NCI-H2227 (cell line): ENCODE results near the gene PUDP.

Source experiments
- DNase-seq: peaks from one replicate; lab custom pipeline; 2025; ENCODE audit not compliant: unreplicated experiment; lab: John Stamatoyannopoulos, UW

PUDP gene

GRCh38 chrX:7076245-7076661, 71.7 kb downstream of the PUDP start:
- no peak for DNase-seq

DNA sequence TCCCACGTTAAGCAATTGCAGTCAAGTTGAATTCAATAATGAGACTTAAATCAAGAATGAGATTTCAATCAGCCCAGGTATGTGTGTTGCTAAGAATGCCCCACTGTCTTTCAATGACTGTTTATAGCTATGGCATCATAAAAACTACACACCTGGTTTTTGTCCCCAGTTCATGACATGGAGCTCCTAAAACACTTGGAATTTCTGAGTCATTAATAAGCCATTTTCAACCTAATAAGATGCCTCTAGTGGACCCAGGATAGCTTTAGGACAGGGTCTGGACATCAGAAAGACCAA, 73.1 kb downstream of the PUDP start:
- no peak for DNase-seq

DNA sequence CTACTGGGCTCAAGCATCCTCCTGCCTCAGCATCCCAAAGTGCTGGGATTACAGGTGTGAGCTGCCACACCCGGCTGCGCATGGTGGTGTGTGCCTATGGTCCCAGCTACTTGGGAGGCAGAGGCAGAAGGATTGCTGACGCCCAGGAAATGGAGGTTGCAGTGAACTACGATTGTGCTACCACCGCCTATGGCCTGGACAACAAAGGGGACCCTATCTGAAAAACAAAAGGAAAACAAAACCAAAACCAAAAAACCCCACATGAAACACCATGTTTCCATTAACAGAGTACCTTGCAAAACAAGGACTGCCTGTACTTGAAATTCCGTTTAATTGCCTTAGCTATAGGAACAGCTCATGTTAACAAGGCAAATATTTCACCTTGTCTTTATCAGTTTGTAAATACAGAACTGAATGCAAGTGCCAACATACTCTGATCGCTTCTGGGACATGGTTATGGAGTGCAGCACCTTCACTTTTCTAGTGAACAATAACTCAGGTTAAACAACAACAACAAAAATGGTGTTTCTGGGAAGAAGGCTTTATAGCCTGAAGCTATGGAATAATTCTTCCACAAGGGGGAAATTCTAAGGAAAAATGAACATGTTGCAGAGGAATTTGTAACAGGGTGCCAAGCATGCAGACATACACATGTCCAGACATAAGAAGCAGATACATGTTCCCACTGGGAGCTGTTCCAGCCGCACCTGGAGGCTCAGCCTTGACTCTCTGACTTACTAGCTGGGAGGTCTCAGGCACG, 73.6 kb downstream of the PUDP start:
- no peak for DNase-seq

DNA sequence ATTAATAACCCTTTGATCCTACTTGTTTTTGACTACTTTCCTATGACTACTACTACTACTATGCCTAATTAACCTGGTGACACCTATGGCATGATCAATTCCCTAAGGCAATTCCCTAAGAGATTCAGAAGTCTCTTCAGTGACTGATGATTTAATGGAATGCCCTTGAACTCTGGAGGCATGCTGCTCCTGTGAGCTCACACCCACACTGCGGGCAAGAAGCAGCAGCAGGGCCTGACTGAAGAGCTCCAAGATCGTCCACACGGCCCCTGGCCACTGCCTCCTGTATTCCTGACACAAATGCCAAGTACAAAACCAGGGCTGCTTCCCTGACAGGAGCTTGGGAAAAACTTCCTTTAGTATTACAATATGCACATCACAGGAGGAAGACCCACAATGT, 74.6 kb downstream of the PUDP start:
- no peak for DNase-seq

DNA sequence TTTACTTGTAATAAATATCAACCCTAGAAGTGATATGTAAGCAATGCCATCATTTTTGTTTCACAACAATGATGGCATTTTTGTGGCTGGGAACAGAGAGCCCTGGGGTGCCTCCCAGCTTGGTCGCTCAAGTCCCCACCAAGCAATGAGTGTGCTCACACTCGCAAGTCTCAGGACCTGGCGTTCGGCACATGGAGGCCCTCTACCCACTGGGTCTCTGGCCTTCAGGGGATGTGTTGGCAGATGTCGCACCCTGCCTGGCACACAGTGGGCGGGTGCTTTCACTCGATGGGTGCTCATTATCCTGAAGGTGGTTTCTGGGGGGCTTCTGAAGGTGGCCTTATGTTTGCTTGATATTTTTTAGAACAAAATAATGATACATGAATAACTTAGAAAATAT, 75.1 kb downstream of the PUDP start:
- DNase-seq, result no peak

- DNase-seq, result no peak
Observed at GRCh38 chrX:7071390-7071789, 76.6 kb downstream of the PUDP start.

DNA sequence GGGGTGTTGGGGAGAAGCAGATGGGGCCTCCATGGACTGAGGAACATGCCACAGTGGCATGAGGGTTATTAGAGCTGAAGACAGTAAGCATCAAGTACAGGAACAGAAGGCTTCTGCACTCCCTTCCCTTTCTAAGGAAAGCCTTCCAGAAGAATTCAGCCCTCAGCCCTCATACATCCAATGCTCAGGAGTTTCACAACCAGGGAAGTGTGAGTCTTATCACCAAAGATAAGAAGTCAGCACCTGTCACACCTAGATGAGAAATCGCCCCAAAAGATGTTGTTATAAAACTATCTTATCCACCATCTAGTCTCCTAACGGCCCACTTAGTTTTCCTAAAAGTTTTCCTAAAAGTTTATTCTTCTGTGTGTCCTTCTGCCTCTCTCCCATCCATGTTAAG, 78.4 kb downstream of the PUDP start:
- DNase-seq, result no peak

GRCh38 chrX:7068939-7069367, 79.0 kb downstream of the PUDP start:
- DNase-seq, result no peak

DNA sequence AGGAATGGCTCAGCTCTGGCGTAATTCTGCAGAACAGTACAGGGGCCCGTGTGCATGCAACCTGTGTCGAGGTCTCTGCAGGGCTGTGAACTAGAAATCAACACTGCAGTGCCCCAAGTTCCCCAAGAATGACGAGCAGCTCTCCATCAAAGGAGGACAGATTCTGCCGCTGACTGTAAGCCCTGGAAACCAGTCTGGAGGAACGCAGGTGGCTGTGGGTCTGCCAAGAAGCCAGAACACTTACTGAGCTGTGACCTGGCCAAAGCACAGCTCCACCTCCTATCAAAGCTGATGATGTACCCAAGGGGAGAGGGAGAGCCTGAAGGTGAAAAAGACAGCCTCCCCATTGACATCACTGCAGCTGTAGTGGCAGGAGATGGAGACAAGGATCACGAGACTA, 80.7 kb downstream of the PUDP start:
- DNase-seq, result no peak

GRCh38 chrX:7065473-7065872, 82.5 kb downstream of the PUDP start:
- DNase-seq, result no peak

GRCh38 chrX:7062903-7063302, 85.0 kb downstream of the PUDP start:
- no peak for DNase-seq

DNA sequence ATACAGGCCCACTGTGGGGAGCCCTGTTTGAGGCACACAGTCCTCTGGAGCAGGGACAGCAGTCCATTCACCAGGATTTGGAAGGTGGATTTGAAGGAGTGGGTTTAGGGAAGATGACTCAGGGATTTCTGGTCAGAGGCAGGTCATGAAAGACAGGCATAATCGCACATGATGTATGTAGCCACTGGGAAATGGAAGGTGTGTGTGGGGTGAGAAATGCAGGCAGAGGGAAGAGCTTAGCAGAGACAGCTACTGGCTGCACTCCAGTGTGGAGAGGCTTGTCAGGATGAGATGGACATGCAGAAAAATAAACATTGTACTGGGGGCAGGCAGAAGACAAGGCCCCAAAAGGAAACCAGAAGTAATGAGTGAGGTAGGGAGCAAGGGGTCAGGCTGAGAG, 85.7 kb downstream of the PUDP start:
- no peak for DNase-seq

DNA sequence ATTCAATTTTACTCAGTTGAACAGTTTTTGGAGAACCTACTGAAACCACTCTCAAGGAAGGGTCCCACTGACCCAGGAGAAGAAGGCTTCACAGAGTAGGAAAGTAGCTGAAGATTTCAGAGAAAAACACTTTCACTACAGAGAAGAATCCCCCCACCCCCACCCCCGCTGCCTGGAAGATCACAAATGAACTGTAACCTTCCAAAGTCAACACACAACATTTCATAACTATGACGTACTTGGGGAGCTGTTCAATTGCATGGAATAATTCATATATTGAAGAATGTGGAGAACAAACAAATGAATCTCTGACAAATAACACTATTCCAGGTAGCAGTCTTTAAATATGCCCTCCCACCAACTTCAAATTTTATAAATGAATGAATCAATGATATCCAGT, 86.5 kb downstream of the PUDP start:
- no peak for DNase-seq

GRCh38 chrX:7060444-7060843, 87.5 kb downstream of the PUDP start:
- DNase-seq, result no peak

DNA sequence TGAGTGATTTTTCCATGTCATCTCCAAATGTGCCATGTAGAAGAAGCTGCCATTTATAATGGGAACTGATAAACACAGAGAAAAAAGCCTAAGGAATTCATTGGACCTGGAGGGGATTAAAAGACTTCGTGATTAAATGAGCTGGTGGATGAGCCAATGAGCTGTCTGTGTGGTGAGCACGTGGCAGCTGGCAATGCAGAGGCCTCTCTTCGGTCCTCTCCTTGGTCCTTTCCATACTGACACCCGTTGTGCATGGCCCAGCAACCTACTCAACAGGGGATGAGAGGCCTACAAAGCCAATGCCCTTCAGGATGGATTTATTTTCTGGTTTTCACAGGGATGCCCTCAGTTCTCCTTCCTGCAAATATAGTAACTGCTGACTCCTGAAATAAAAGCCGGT, 88.1 kb downstream of the PUDP start:
- no peak for DNase-seq

GRCh38 chrX:7059214-7059838, 88.6 kb downstream of the PUDP start:
- no peak for DNase-seq

GRCh38 chrX:7055386-7056137, 92.4 kb downstream of the PUDP start:
- no peak for DNase-seq

DNA sequence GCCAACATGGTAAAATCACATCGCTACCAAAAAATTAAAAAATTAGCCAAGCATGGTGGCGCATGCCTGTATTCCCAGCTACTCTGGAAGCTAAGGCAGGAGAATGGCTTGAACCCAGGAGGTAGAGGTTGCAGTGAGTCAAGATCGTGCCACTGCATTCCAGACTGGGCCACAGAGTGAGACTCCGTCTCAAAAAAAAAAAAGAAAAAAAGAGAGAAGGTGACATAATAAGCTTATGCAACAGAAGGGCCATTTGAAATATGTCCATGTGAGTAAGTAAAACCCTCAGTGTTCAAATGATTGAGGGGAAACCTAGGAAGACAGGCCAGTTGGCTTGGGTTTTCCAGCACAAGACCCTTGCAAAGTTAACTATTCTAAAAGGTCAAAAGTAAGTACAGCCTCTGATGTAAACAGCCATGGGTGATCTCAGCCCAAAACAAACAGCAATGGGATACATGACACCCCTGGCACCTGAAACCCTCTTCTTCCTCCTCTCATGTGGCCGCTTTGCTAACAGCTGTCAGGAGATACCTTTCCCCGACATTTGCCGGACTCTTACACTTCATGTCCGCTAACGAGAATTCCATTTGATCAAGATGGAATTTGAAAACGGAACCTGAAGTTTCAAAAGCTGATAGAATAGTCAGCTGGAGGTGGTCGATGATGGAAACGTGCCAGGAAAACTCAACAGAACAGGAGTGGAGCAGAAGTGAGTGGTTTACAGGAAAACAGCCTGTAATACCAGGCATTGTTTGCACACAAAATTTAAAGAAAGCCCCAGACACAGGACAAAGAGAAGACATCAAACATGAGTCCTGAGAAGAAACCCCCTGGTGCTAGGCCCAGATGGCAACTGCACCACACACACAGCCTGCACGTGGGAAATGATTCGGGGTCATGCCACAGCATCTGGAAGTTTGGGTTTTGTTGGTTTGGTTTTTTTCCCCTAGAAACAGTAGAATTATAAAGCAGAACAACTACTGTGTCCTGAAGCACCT, 93.4 kb downstream of the PUDP start:
- DNase-seq, result no peak

GRCh38 chrX:7052541-7052940, 95.4 kb downstream of the PUDP start:
- no peak for DNase-seq

GRCh38 chrX:7050271-7050670, 97.7 kb downstream of the PUDP start:
- no peak for DNase-seq

GRCh38 chrX:7047951-7048350, 100.0 kb downstream of the PUDP start:
- DNase-seq, result no peak
